ENCODE results near the gene MTMR6. TPM values are rescaled to one million over a fixed set of nuclear protein-coding genes. Genes with fewer than 3 reads are reported as not detected.

MTMR6 gene
- polyA plus RNA-seq, 1 experiment: 10.5 TPM

DNA sequence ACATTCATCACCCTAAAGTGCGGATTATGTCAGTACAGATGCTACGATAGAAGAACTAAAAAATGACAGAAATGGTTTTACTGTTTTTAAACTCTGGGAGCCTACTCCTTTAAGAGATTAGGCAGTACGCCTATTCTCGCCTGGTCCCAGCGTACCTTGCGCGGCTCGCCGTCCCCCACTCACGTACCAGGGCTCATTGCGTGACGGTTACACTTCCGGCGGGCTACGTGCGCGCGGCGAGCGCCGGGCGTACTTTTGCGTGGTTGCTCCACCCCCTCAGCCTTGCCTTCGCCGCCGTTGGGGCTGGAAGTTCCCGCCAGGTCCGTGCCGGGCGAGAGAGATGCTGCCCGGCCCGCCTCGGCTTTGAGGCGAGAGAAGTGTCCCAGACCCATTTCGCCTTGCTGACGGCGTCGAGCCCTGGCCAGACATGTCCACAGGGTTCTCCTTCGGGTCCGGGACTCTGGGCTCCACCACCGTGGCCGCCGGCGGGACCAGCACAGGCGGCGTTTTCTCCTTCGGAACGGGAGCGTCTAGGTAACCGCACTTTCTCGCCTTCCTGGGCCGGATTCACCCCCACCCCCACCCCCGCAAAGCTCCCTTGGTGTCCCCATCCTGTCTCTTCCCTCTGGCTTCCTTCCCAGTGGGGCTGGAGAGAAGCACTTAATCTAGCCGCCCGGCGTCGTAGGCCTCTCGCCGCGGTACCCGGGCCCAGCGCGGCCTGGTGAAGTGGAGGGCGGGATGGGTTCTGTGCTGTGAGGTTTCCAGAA is 14.2 kb upstream of the MTMR6 start, which contains the start of gene NUP58:
NUP58 (plus strand) TSS at position 279 of the 767 bp plus-strand sequence; CDS start at position 428, 149 bp downstream.
- TF ChIP-seq, protein P1, sequence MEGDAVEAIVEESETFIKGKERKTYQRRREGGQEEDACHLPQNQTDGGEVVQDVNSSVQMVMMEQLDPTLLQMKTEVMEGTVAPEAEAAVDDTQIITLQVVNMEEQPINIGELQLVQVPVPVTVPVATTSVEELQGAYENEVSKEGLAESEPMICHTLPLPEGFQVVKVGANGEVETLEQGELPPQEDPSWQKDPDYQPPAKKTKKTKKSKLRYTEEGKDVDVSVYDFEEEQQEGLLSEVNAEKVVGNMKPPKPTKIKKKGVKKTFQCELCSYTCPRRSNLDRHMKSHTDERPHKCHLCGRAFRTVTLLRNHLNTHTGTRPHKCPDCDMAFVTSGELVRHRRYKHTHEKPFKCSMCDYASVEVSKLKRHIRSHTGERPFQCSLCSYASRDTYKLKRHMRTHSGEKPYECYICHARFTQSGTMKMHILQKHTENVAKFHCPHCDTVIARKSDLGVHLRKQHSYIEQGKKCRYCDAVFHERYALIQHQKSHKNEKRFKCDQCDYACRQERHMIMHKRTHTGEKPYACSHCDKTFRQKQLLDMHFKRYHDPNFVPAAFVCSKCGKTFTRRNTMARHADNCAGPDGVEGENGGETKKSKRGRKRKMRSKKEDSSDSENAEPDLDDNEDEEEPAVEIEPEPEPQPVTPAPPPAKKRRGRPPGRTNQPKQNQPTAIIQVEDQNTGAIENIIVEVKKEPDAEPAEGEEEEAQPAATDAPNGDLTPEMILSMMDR (IDR thresholded peaks at IDR 0.05; ENCODE audit: insufficient read depth, low read depth, low read length): no peak
- POLR2A ChIA-PET: no interaction called here
- CTCF ChIA-PET: interaction anchor here (0.6 to 1.0 kb wide), 2 partner anchors 14 to 22 kb away, joined by 3 to 5 read pairs; partner anchors contain the start of gene MTMR6

DNA sequence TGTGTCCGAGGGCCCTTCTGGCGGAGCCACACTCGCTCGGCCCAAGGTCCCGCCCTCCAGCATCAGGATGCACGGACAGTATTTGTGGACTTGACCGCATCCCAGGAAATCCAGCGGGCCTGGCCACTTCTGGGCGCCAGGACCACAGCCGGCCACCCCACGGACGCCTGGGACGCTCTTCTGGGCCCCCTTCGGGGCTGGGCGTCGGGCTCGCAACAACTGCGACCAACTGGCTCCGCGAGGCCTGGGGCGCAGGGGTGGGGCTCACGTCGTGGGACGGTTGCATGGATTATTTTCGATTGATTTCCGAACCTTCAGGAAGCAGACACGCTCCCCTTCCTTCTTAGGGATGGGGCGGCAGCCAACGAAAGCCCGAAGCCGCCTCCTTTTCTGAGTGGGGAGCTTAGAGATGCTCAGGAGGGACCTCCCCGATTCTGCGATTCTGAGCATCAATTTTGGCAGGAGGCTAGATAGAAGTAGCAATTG is 13.6 kb upstream of the MTMR6 start:
- DNase-seq (ENCODE audit: low read depth): no peak
- TF ChIP-seq, protein P1 (IDR thresholded peaks at IDR 0.05; ENCODE audit: insufficient read depth, low read depth, low read length): no peak
- ChIA-PET CTCF (interaction anchor here (0.6 to 1.0 kb wide), 2 partner anchors 13 to 23 kb away, joined by 3 to 5 read pairs; partner anchors contain the start of gene MTMR6), POLR2A (no interaction called here)
- no peaks in the 10 kb centered on the region for H3K36me3 ChIP-seq (ENCODE audit: control insufficient read depth, insufficient read depth, low read length)
- H3K4me3 ChIP-seq (ENCODE audit: low read depth, low read length): peak overlapping the region; percentile 98
- H3K27me3 ChIP-seq (ENCODE audit: control insufficient read depth, insufficient read depth, low read length): peaks cover 6% of the 10 kb centered on the region

More for the DNA sequence above, 14.2 kb upstream of the MTMR6 start, which contains the start of gene NUP58:
- no peaks in the 10 kb centered on the region for H3K36me3 ChIP-seq (ENCODE audit: control insufficient read depth, insufficient read depth, low read length)
- H3K4me3 ChIP-seq (ENCODE audit: low read depth, low read length): peak within 1 kb of the TSS; percentile 98
- peak; percentile 64 for DNase-seq (ENCODE audit: low read depth)
- peaks cover 4% of the 10 kb centered on the region for H3K27me3 ChIP-seq (ENCODE audit: control insufficient read depth, insufficient read depth, low read length)

DNA sequence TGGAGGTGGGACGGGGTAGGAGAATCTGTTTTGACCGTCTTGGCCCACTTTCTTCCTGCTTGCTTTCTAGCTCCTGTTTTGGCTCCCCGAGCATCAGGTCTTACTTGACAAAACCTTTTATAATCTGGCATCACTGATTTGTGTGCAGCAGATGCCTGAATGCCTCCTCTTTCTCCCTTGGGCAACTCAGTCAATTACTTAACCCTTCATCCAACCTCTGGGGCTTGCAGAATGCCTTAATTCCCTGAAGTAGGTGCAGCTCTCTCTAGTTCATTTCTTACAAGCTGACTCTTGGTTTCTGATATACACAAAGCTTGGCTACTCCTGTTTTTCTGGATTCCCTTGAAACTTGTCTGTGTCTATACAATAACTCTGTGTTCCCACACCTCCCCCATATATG is 8.4 kb upstream of the MTMR6 start:
- ChIA-PET POLR2A (no interaction called here), CTCF (interaction anchor here (1.1 to 2.6 kb wide), 3 partner anchors 9 to 22 kb away, joined by 3 to 10 read pairs (median 4); partner anchors contain the start of gene MTMR6)
- no peak for DNase-seq (ENCODE audit: low read depth)
- TF ChIP-seq, protein P1 (IDR thresholded peaks at IDR 0.05; ENCODE audit: insufficient read depth, low read depth, low read length): no peak
- peaks cover 7% of the 10 kb centered on the region for H3K27me3 ChIP-seq (ENCODE audit: control insufficient read depth, insufficient read depth, low read length)
- H3K4me3 ChIP-seq (ENCODE audit: low read depth, low read length): no peak overlapping the region
- no peaks in the 10 kb centered on the region for H3K36me3 ChIP-seq (ENCODE audit: control insufficient read depth, insufficient read depth, low read length)

DNA sequence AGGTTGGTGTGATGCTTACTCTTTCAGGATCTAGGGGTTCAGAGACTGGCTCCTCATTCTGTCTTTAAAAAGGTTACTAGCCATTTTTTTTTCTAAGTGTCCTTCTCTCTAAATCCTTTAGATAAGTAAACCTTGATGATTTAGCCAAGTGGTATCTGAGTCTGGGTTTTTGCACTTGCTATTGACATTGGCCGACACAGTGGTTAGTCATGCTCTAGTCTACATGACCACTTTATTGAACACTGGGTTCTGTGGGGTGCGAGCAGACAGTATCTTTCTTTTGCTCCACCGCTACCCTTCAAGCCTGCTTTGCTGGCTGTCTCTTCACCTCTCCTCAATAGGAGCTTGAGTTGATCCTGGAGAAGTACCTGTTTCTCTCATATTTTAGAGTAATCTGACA is 7.9 kb upstream of the MTMR6 start:
- Histone ChIP-seq H3K36me3 (ENCODE audit: control insufficient read depth, insufficient read depth, low read length) (no peaks in the 10 kb centered on the region), H3K27me3 (ENCODE audit: control insufficient read depth, insufficient read depth, low read length) (peaks cover 7% of the 10 kb centered on the region), H3K4me3 (ENCODE audit: low read depth, low read length) (no peak overlapping the region)
- TF ChIP-seq, protein P1 (IDR thresholded peaks at IDR 0.05; ENCODE audit: insufficient read depth, low read depth, low read length): no peak
- no peak for DNase-seq (ENCODE audit: low read depth)
- ChIA-PET POLR2A (no interaction called here), CTCF (interaction anchor here (1.1 to 2.6 kb wide), 3 partner anchors 8 to 21 kb away, joined by 3 to 10 read pairs (median 4); partner anchors contain the start of gene MTMR6)

DNA sequence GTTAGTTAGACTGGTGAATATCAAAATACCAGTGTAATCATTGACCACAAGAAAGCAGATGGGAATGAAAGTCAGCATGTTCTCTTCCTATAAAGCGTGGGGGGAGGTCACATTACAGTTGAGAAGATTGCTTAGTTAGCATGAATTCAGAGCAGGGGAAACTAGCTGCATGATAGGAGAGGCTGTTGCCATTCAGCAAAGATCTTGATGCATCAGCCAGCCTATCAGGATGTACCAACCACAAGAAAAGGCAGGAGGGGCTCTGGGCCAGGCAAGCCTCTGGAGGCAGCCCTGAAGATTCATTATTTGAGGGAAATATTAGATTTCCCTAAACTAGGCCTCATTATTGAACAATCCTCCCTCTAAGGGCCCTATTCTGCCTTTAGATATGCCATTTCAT is 5.0 kb upstream of the MTMR6 start:
- Histone ChIP-seq H3K36me3 (ENCODE audit: control insufficient read depth, insufficient read depth, low read length) (no peaks in the 10 kb centered on the region), H3K27me3 (ENCODE audit: control insufficient read depth, insufficient read depth, low read length) (peaks cover 5% of the 10 kb centered on the region), H3K4me3 (ENCODE audit: low read depth, low read length) (no peak overlapping the region)
- CTCF ChIA-PET: interaction anchor here (1.0 kb wide), 1 partner anchor 59 kb away, joined by 4 read pairs; no protein-coding TSS in a partner anchor
- TF ChIP-seq, protein P1 (IDR thresholded peaks at IDR 0.05; ENCODE audit: insufficient read depth, low read depth, low read length): no peak
- DNase-seq (ENCODE audit: low read depth): no peak
- POLR2A ChIA-PET: no interaction called here
